Colon (tissue), 2 donors: ENCODE data around the gene PAX9.
"Not testable (repeated sequence)": the region's sequence is repeated elsewhere in the genome, so short reads cannot be mapped to it uniquely, and the experiment has no call there.

Experiments used
- FAIRE-seq: peaks from 2 replicates; lab custom pipeline; 2012; peaks lifted over from hg19 to GRCh38; lab: Jason Lieb, UNC
- donor health status: control.
- donor health status: control.

Gene PAX9

GRCh38 chr14:36672095-36672494, 10.4 kb downstream of the PAX9 start:
- FAIRE-seq: no peak

GRCh38 chr14:36674659-36675058, 13.0 kb downstream of the PAX9 start:
- no peak for FAIRE-seq

- no peak for FAIRE-seq
Observed at GRCh38 chr14:36675581-36675980, 13.9 kb downstream of the PAX9 start.

- no peak for FAIRE-seq
Observed at GRCh38 chr14:36676236-36676635, 14.6 kb downstream of the PAX9 start.

- FAIRE-seq: no peak
Observed at GRCh38 chr14:36682338-36682737, 20.7 kb downstream of the PAX9 start.

GRCh38 chr14:36683083-36683724, 21.5 kb downstream of the PAX9 start:
- FAIRE-seq: no peak

GRCh38 chr14:36684946-36685345, 23.3 kb downstream of the PAX9 start:
- no peak for FAIRE-seq

GRCh38 chr14:36690311-36691040, 28.8 kb downstream of the PAX9 start:
- no peak for FAIRE-seq

GRCh38 chr14:36699420-36699819, 37.8 kb downstream of the PAX9 start:
- not testable (repeated sequence) for FAIRE-seq

- no peak for FAIRE-seq
Observed at GRCh38 chr14:36700651-36701050, 39.0 kb downstream of the PAX9 start.

- no peak for FAIRE-seq
Observed at GRCh38 chr14:36701132-36701531, 39.5 kb downstream of the PAX9 start.

GRCh38 chr14:36702474-36702873, 40.8 kb downstream of the PAX9 start:
- FAIRE-seq: no peak

GRCh38 chr14:36707570-36707969, 45.9 kb downstream of the PAX9 start:
- FAIRE-seq: no peak

- no peak for FAIRE-seq
Observed at GRCh38 chr14:36713960-36714703, 52.5 kb downstream of the PAX9 start.

GRCh38 chr14:36716614-36717184, 55.0 kb downstream of the PAX9 start:
- FAIRE-seq: no peak

- FAIRE-seq: no peak
Observed at GRCh38 chr14:36717363-36717762, 55.7 kb downstream of the PAX9 start.

- FAIRE-seq: no peak
Observed at GRCh38 chr14:36718216-36718615, 56.6 kb downstream of the PAX9 start.

GRCh38 chr14:36719823-36720222, 58.2 kb downstream of the PAX9 start:
- FAIRE-seq: no peak

- no peak for FAIRE-seq
Observed at GRCh38 chr14:36720657-36721056, 59.0 kb downstream of the PAX9 start.

GRCh38 chr14:36721877-36722276, 60.2 kb downstream of the PAX9 start:
- no peak for FAIRE-seq

- FAIRE-seq: no peak
Observed at GRCh38 chr14:36723530-36723929, 61.9 kb downstream of the PAX9 start.

GRCh38 chr14:36724162-36724561, 62.5 kb downstream of the PAX9 start:
- no peak for FAIRE-seq

- no peak for FAIRE-seq
Observed at GRCh38 chr14:36726128-36726527, 64.5 kb downstream of the PAX9 start.
